DMS79 (cell line): Measurements from ENCODE around the gene CCDC6.
A peak's percentile ranks its signal among the peaks of the same experiment; 100 is the strongest.

Experiments used
- DNase-seq: peaks from one replicate; lab custom pipeline; 2025; lab: John Stamatoyannopoulos, UW

CCDC6 gene

DNA sequence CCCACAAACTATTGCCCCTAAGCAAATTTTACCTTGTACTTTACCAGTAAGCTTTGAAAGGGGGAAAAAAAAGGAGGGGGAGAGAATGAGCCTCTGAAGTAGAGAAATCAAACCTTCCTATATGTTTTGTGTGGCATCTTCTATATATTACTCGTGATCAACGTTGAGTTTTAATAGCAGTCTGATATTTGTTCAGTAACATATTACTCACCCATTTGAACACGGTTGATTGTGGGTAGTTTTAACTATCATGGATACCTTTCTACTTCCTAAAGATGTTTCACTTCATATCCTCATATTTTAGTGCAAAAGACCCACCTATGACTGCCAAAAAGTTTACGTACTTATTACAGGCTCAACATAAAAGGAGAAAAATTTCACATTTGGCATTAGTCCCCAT is 54.5 kb downstream of the CCDC6 start:
- DNase-seq = no peak

- DNase-seq = no peak
These were observed 58.5 kb downstream of the CCDC6 start for GRCh38 chr10:59847888-59848287.

GRCh38 chr10:59847326-59847725 is 59.0 kb downstream of the CCDC6 start:
- no peak for DNase-seq

GRCh38 chr10:59844436-59844835 is 61.9 kb downstream of the CCDC6 start:
- no peak for DNase-seq

- peak; percentile 4 for DNase-seq
These were observed 62.6 kb downstream of the CCDC6 start for GRCh38 chr10:59843748-59844147.

DNA sequence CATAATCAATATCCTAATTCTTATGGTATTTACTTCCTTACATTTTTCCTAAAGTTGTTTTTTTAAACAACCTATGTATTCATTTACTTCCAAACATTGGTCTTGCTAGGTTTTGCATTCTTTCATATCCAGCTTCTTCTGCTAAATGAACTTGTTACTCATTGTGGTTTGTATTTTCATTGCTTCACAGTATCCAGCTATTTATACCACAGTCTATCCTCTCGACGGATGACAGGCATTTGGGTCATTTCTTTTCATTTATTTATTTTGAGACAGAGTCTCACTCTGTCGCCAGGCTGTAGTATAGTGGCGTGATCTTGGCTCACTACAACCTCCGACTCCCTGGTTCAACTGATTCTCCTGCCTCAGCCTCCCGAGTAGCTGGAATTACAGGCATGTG is 66.8 kb downstream of the CCDC6 start:
- no peak for DNase-seq

DNA sequence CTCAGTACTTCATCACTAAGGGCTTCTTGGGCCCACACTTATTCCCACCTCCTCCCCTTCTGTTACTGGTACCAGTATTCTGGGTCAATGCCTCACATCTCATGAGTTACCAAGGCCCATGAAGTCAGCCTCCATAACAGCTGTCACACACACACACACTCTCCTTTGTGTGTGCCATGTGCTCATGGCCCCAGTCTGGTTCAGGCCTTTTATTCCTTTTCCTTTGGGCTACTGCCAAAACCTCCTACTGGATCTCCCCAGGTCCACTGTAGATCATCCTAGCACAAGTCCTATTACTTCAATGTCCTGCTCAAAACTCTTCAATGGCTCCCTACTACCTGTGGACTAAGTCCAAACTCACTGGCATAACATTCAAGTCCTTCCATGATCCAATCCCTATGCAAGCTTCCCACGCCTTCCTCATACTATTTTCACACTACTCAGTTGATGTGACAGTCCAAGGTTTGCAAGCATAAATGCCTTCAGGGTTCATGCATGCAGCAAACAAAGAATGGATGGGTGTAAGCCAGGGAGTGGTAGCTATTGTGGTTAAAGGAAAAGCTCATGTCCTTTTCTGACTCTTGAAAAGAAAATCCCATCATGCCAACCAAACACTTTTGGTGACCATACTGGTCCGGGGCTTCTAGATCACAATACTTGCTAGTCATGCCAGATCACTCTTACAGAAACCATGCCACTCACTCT is 68.1 kb downstream of the CCDC6 start:
- no peak for DNase-seq

DNA sequence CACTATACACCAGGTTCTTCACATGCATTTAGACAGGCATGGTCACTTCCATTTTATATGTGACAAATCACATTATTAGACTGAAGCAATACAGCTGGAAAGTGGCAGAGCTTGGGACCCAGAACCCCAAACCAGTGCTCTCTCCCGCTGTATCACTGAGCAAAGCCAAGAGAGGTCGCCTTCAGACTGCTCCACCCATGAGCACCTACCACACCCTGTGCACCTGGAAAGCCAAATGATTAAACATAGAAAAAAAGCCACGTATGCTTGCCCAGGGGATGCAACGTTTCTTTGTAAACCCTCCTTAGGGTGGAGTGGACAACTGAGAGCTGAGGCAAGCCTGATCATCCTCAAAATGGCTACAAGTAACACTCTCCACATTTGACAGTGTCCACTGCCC is 72.5 kb downstream of the CCDC6 start:
- DNase-seq = no peak

DNA sequence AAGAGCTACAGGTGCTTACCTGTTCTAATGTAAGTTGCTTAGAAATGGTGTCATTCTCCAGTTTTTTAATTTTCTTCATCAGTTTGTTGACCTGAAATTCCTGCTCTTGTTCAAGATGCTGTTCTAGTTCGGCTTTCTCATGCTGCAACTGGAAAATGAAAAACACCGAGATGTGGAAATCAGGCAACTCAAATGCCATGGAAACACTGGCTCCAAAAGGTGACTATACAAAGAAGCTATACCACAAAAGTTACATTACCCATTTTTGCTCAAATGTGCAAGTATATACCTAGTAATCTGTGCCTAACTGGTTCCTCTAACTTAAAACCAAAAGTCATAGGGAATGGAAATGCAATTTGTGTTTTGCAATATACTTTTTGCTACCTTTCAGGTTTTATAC is 73.8 kb downstream of the CCDC6 start:
- DNase-seq = no peak

DNA sequence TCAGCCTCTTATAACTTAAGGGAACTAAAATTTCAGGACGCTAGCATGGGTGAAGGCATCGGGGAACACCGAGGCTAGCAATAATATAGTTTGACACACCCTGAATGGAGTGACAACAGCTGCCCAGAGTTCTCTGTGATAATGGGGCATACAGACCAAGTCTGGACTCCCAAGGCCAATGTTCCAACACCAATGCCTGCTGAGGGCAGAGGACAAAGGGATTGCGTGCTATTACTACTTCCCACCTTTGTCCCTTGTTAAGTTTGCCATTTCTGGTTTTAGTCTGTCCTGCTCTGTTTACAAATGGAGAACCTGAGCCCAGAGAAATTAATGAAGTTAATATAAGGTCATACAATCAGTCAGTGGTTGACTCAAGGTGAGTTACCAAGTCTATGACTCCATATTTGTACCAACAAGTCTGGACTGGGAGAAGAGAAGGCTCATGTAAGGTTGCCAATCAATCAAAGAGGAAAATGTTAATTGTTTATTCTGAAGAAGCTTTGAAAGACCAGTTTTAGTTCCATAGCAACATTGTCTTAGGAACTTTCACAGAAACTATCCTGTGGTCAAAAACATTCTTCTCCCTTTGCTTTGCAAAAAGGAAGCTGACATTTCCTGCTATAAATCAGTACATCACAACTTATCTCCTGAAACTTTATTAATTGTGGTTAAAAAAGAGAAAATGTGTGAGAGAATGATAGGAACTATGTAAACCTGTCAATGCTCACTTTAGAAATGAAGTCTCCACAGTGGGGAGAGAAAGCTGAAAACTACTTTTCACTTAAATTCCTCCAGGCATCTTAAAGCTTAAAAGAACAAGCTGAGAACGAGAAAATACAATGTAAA is 74.5 kb downstream of the CCDC6 start:
- DNase-seq = no peak

- DNase-seq = no peak
These were observed 75.6 kb downstream of the CCDC6 start for GRCh38 chr10:59830601-59831259.

GRCh38 chr10:59829601-59830000 is 76.8 kb downstream of the CCDC6 start:
- no peak for DNase-seq

- DNase-seq = no peak
These were observed 77.3 kb downstream of the CCDC6 start for GRCh38 chr10:59829024-59829423.

GRCh38 chr10:59825932-59826331 is 80.4 kb downstream of the CCDC6 start:
- DNase-seq = no peak

DNA sequence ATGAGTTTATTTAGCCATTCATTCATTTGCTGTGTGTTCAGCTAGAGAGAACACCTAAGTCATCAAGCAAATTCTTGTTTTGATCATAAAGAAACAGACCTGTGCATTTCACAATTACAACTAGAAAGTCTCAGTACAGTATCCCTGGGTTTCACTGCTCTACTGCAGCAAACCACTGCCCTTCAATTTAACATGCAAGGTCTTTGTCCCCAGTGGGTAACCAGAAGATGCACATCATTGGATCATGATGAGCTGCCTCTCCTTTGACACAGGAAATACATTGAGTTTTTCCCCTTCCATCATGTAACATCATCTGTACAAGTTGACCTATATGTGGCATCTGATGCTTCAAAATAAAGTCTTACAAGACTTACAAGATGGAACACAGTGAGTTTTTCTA is 82.6 kb downstream of the CCDC6 start:
- DNase-seq = no peak

- no peak for DNase-seq
These were observed 83.2 kb downstream of the CCDC6 start for GRCh38 chr10:59823111-59823510.

GRCh38 chr10:59820471-59820870 is 85.9 kb downstream of the CCDC6 start:
- no peak for DNase-seq

- no peak for DNase-seq
These were observed 86.7 kb downstream of the CCDC6 start for GRCh38 chr10:59819683-59820082.

DNA sequence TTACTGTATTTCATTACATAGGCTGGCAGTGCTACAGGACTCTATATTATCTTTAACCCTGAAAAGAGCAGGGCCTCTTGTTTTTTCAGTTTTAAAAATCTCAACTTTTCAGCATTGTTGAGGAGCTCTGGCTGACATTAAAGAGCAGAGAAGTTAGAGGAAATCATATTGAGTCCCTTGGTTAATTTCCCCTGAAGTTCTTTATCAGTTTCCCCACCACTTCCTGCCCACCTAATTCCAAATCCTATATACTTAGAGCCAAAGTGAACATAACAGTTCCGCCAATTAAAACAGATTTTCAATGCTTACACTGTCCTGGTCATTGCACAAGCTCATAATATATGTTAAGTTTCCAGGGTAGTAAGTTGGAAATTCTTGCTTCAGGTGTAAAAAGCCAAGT is 87.1 kb downstream of the CCDC6 start:
- no peak for DNase-seq

GRCh38 chr10:59817773-59818172 is 88.6 kb downstream of the CCDC6 start:
- DNase-seq = no peak

DNA sequence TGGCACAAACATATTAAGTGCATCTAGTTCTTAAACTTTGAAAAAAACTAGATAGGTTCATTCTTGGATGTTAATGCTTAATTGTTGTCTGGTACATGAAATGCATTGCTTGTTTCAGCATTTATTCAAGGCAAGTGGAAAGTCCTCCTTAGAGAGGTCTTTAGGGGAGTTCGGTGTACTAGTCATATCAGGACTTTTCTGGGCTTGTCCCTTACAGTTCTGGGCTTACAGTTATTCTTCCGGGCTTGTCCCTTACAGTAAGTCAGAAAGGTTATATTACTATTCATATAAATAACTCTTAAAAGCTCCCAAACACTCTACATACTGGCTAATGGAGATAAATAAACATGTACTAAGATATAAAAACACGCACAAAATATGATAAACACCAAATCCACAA is 91.5 kb downstream of the CCDC6 start:
- DNase-seq = no peak

GRCh38 chr10:59812519-59813122 is 93.7 kb downstream of the CCDC6 start:
- no peak for DNase-seq

DNA sequence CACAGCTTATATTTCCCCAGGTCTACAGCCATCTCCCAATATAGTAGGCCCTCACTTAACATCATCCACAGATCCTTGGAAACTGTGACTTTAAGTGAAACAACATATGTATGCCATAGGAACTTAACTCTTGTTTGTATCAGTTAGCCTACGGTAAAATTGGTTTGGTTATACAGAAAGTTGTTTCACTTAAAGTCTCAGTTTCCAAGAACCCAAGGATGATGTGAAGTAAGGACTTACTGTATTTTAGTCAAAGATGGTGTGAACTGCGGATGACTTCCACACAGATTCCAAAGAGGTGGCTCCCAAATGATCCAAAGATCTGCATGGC is 96.7 kb downstream of the CCDC6 start:
- DNase-seq = no peak
